Esophagus muscularis mucosa (tissue), 4 donors: ENCODE measurements around the gene TMEM61. TPM values are rescaled to one million over a fixed set of nuclear protein-coding genes. Genes with fewer than 3 reads are reported as not detected.

Experiments
- DNase-seq: peaks from one replicate; pipeline ENCODE4 v3.0.0-alpha.2; 2017; ENCODE audit errors: extremely low spot score
- H3K27ac ChIP-seq, 4 donors: fragments of 200-600 bp; sonication (generic); replicated peaks in 1 of 4; 1 replicate in 3 of 4; 2 replicates in 1 of 4; pipeline ENCODE4 v1.5.1; 2016 to 2019; ENCODE audit warnings: mild to moderate bottlenecking in 1 of 4
- H3K27me3 ChIP-seq, 4 donors: fragments of 200-600 bp; sonication (generic); one replicate each; pipeline versions ENCODE4 v1.5.1 to v1.6.0; 2016 to 2019
- H3K36me3 ChIP-seq, 4 donors: fragments of 200-600 bp; sonication (generic); one replicate each; pipeline ENCODE4 v1.5.1; 2016 to 2019
- H3K4me1 ChIP-seq, 4 donors: fragments of 200-600 bp; sonication (generic); one replicate each; pipeline ENCODE4 v1.5.1; 2016 to 2019
- H3K4me3 ChIP-seq, 4 donors: fragments of 200-600 bp; sonication (generic); 1 replicate in 2 of 4; 2 replicates in 2 of 4; pipeline ENCODE4 v1.5.1; 2016 to 2019; ENCODE audit warnings: mild to moderate bottlenecking in 4 of 4, moderate library complexity in 1 of 4
- H3K9me3 ChIP-seq, 4 donors: fragments of 200-600 bp; sonication (generic); 1 replicate in 3 of 4; 2 replicates in 1 of 4; pipeline ENCODE4 v1.5.1; 2016 to 2019
- CTCF ChIP-seq, 3 experiments: fragments of 200-600 bp in 2 of 3; fragments of 450-650 bp in 1 of 3; sonication (generic) in 2 of 3; IDR thresholded peaks; one replicate each; pipeline ENCODE4 v1.5.1; 2017 to 2019; ENCODE audit warnings: antibody characterized with exemption in 3 of 3, mild to moderate bottlenecking in 2 of 3, moderate library complexity in 1 of 3
- EP300 ChIP-seq: sonication (generic); formaldehyde crosslinking; IDR thresholded peaks from one replicate; pipeline ENCODE4 v1.6.1; 2017; ENCODE audit warnings: antibody characterized with exemption
- POLR2A ChIP-seq: fragments of 450-650 bp; IDR thresholded peaks from one replicate; pipeline ENCODE4 v1.6.1; 2017; ENCODE audit warnings: antibody characterized with exemption, moderate library complexity, mild to moderate bottlenecking, low read depth
- POLR2AphosphoS5 ChIP-seq, 2 donors: sonication (generic); formaldehyde crosslinking; IDR thresholded peaks; one replicate each; pipeline ENCODE4 v1.6.1; 2017; ENCODE audit warnings: antibody characterized with exemption in 2 of 2
- WGBS: methylation state at CpG from one replicate; pipeline ENCODE4 v1.1.5; 2018; 5-methylcytosine and 5-hydroxymethylcytosine counted together
- intact Hi-C: fragments of 100-400 bp; cut with DNase I; formaldehyde crosslinking; loops from one replicate; pipeline ENCODE4 v1.15.1; 2023
- total RNA-seq, 4 donors: library from RNA; depleted of rRNA; stranded (reverse); fragments of >200 nt; gene quantifications; one replicate each; pipeline versions ENCODE4 v1.1.0 to v1.2.1, GENCODE V29; 2016

Gene TMEM61
- total RNA-seq, 4 donors from 2014 or later, result 0.66 to 2.5 (median 0.84) TPM; not detected in 1

GRCh38 chr1:54965624-54966340 is 14.6 kb upstream of the TMEM61 start:
- intact Hi-C loops, result no loop called here
- no peak overlapping the region for H3K4me3 ChIP-seq
- H3K27ac ChIP-seq, result no peak overlapping the region
- DNase-seq, result no peak
- H3K9me3 ChIP-seq, result no peaks in the 10 kb centered on the region
- TF ChIP-seq CTCF (IDR thresholded peaks at IDR 0.05) (no peak), POLR2A (no peak), EP300 (no peak), POLR2AphosphoS5 (IDR thresholded peaks at IDR 0.05) (no peak)
- WGBS, result 49% methylated on average over 7 of the region's 7 CpGs
- peaks cover 0 to 6% (median 0%) of the 10 kb centered on the region in 4 donors for H3K27me3 ChIP-seq
- no peaks in the 10 kb centered on the region for H3K36me3 ChIP-seq
- H3K4me1 ChIP-seq, result peaks cover 0 to 5% (median 0%) of the 10 kb centered on the region in 4 donors

- Histone ChIP-seq H3K27me3 (peaks cover 0 to 6% (median 0%) of the 10 kb centered on the region in 4 donors), H3K4me3 (no peak overlapping the region), H3K27ac (no peak overlapping the region), H3K4me1 (peaks cover 0 to 5% (median 0%) of the 10 kb centered on the region in 4 donors), H3K9me3 (no peaks in the 10 kb centered on the region), H3K36me3 (no peaks in the 10 kb centered on the region)
- intact Hi-C loops, result no loop called here
- TF ChIP-seq POLR2AphosphoS5 (IDR thresholded peaks at IDR 0.05) (no peak), POLR2A (no peak)
- no peak for DNase-seq
- WGBS, result 62% methylated on average over 4 of the region's 5 CpGs
These were observed 13.1 kb upstream of the TMEM61 start for GRCh38 chr1:54967372-54967771.

GRCh38 chr1:54968551-54968950 is 11.9 kb upstream of the TMEM61 start:
- intact Hi-C loops, result no loop called here
- no peaks in the 10 kb centered on the region for H3K36me3 ChIP-seq
- no peaks in the 10 kb centered on the region for H3K9me3 ChIP-seq
- WGBS, result 65% methylated on average over 4 of the region's 4 CpGs
- TF ChIP-seq CTCF (IDR thresholded peaks at IDR 0.05) (no peak), POLR2AphosphoS5 (IDR thresholded peaks at IDR 0.05) (no peak), EP300 (no peak), POLR2A (no peak)
- no peak overlapping the region for H3K4me3 ChIP-seq
- H3K27ac ChIP-seq, result no peak overlapping the region
- H3K27me3 ChIP-seq, result peaks cover 0 to 6% (median 0%) of the 10 kb centered on the region in 4 donors
- peaks cover 0 to 12% (median 9%) of the 10 kb centered on the region in 4 donors for H3K4me1 ChIP-seq
- DNase-seq, result no peak

GRCh38 chr1:54969879-54970278 is 10.5 kb upstream of the TMEM61 start:
- H3K27ac ChIP-seq, result no peak overlapping the region
- TF ChIP-seq POLR2A (no peak), EP300 (no peak), POLR2AphosphoS5 (IDR thresholded peaks at IDR 0.05) (no peak), CTCF (IDR thresholded peaks at IDR 0.05) (no peak)
- peaks cover 0 to 6% (median 0%) of the 10 kb centered on the region in 4 donors for H3K27me3 ChIP-seq
- no peaks in the 10 kb centered on the region for H3K9me3 ChIP-seq
- DNase-seq, result no peak
- H3K4me3 ChIP-seq, result no peak overlapping the region
- H3K4me1 ChIP-seq, result peaks cover 0 to 13% (median 10%) of the 10 kb centered on the region in 4 donors
- no peaks in the 10 kb centered on the region for H3K36me3 ChIP-seq
- WGBS, result 95% methylated on average over 1 of the region's 1 CpG
- intact Hi-C loops, result no loop called here

- intact Hi-C loops, result no loop called here
- 89% methylated on average over 5 of the region's 5 CpGs for WGBS
- DNase-seq, result no peak
These were observed 9.5 kb upstream of the TMEM61 start for GRCh38 chr1:54970901-54971300.

More at GRCh38 chr1:54970901-54971300, 9.5 kb upstream of the TMEM61 start:
- Histone ChIP-seq H3K36me3 (no peaks in the 10 kb centered on the region), H3K4me1 (peaks cover 0 to 11% (median 9%) of the 10 kb centered on the region in 4 donors), H3K9me3 (no peaks in the 10 kb centered on the region), H3K27ac (no peak overlapping the region), H3K27me3 (peaks cover 0 to 6% (median 0%) of the 10 kb centered on the region in 4 donors), H3K4me3 (no peak overlapping the region)
- TF ChIP-seq CTCF (IDR thresholded peaks at IDR 0.05), result no peak
- TF ChIP-seq EP300, result no peak
- TF ChIP-seq POLR2AphosphoS5 (IDR thresholded peaks at IDR 0.05), result no peak
- no peak for TF ChIP-seq POLR2A
